Right kidney (tissue), 9 donors: Measurements from ENCODE around the gene VAMP5.
"Not testable (repeated sequence)": the region's sequence is repeated elsewhere in the genome, so short reads cannot be mapped to it uniquely, and the experiment has no call there.

ENCODE experiments used
- DNase-seq: peaks from one replicate; pipeline ENCODE4 v3.0.0-alpha.2; 2016
- long read RNA-seq, 8 donors: transcript quantifications; one replicate each; lab custom pipeline, GENCODE V29; 2026

VAMP5 gene, protein sequence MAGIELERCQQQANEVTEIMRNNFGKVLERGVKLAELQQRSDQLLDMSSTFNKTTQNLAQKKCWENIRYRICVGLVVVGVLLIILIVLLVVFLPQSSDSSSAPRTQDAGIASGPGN
- long read RNA-seq, donor 1, transcript VAMP5-201 (3 exons, 689 nt): major isoform, 43 of 64 reads
- long read RNA-seq, donor 1, partial matches to known transcripts: 14 of 64 reads
- long read RNA-seq, donor 1, other reads (novel, unspliced or antisense): 5 of 64 reads
- long read RNA-seq, donor 2, transcript VAMP5-201 (3 exons, 689 nt): major isoform, 31 of 79 reads
- long read RNA-seq, donor 2, partial matches to known transcripts: 39 of 79 reads
- long read RNA-seq, donor 2, other reads (novel, unspliced or antisense): 9 of 79 reads
- long read RNA-seq, donor 3, transcript VAMP5-201 (3 exons, 689 nt): major isoform, 27 of 53 reads
- long read RNA-seq, donor 3, partial matches to known transcripts: 25 of 53 reads
- long read RNA-seq, donor 3, other reads (novel, unspliced or antisense): 0 of 53 reads
- long read RNA-seq, donor 4, transcript VAMP5-201 (3 exons, 689 nt): major isoform, 38 of 38 reads
- long read RNA-seq, donor 4, partial matches to known transcripts: 0 of 38 reads
- long read RNA-seq, donor 4, other reads (novel, unspliced or antisense): 0 of 38 reads
- long read RNA-seq, donor 5, transcript VAMP5-201 (3 exons, 689 nt): major isoform, 44 of 57 reads
- long read RNA-seq, donor 5, partial matches to known transcripts: 0 of 57 reads
- long read RNA-seq, donor 5, other reads (novel, unspliced or antisense): 10 of 57 reads
- long read RNA-seq, donor 6, transcript VAMP5-201 (3 exons, 689 nt): major isoform, 49 of 59 reads
- long read RNA-seq, donor 6, partial matches to known transcripts: 0 of 59 reads
- long read RNA-seq, donor 6, other reads (novel, unspliced or antisense): 7 of 59 reads
- long read RNA-seq, donor 7, transcript VAMP5-201 (3 exons, 689 nt): major isoform, 65 of 128 reads
- long read RNA-seq, donor 7, partial matches to known transcripts: 57 of 128 reads
- long read RNA-seq, donor 7, other reads (novel, unspliced or antisense): 6 of 128 reads
- long read RNA-seq, donor 8, transcript VAMP5-201 (3 exons, 689 nt): major isoform, 33 of 38 reads
- long read RNA-seq, donor 8, partial matches to known transcripts: 0 of 38 reads
- long read RNA-seq, donor 8, other reads (novel, unspliced or antisense): 5 of 38 reads

- peak; percentile 80 for DNase-seq
Measured at GRCh38 chr2:85584354-85584856, at the start of gene VAMP5. Gene VAMP5, plus strand, starts transcription at chr2:85584431. Its CDS starts 60 bp downstream, at chr2:85584491.

GRCh38 chr2:85534881-85535280, 49.4 kb upstream of the VAMP5 start:
- no peak for DNase-seq

GRCh38 chr2:85536479-85536878, 47.8 kb upstream of the VAMP5 start:
- no peak for DNase-seq

- DNase-seq: peak; percentile 84
Measured at GRCh38 chr2:85537600-85538506, 46.4 kb upstream of the VAMP5 start.

- DNase-seq: peak; percentile 100
Measured at GRCh38 chr2:85538507-85539360, 45.5 kb upstream of the VAMP5 start, which contains the start of gene MAT2A. Gene MAT2A, plus strand, starts transcription at chr2:85539168. Its CDS starts 120 bp downstream, at chr2:85539288.

DNA sequence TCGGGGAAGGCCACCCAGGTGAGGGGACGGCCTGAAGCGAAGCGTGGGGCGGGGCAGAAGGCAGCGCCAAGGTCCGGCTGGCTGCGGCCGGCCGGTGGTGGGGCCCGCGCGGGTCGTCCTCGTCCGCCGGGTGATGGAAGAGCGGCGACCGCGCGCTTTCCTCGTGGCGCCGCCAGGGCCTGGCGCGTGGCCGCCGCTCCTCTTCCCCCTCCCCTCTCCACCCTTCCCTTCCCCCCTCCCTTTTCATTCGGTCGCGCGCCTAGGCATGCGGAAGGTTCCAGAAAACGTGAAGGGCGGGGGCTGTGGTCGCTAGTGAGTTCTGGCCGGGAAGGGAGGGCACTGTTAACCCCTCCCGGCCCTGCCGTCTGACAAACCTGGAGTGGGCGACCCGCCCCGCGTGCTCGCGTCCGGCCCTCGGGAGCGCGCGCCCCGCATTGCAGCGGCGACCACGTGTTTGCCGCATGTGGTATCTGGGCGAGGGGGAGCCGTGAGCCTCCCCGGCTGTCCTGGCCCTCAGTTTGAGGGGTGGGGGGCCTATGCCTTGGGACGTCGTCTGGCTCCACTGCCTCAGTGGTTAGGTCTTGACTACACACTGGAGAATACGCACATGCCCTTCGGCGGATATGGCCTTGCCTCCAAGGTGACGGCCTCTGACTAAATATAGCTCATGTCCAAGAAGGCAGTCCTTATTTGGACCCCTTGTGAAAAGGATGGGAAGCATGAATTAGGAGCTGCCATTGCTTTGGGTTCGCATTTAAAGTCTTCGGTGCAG, 44.7 kb upstream of the VAMP5 start:
- peak; percentile 84 for DNase-seq

DNA sequence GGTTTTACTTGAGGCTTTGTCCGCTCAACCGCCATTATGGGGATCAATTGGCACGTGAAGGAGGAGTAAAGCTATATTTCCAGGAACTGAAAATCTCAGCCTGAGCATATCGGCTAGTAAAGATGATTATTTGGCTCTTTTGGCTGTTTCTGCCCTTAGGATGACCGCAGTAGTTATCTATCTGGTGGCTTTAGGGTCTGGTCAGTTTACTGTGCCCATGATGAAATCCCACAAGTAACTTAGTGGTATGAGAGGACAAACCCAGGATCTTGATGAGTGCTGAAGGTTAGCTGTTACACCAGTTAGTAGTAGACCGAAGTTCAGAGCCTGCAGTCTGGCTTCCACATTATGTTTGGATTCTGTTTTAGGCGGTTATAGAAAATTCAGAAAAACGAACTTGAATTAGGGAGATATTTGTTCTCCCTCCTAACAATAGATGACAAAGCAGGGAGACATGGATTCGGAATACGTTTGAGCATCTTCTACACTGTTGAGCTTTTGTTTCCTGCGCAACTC, 44.0 kb upstream of the VAMP5 start:
- peak; percentile 32 for DNase-seq

DNA sequence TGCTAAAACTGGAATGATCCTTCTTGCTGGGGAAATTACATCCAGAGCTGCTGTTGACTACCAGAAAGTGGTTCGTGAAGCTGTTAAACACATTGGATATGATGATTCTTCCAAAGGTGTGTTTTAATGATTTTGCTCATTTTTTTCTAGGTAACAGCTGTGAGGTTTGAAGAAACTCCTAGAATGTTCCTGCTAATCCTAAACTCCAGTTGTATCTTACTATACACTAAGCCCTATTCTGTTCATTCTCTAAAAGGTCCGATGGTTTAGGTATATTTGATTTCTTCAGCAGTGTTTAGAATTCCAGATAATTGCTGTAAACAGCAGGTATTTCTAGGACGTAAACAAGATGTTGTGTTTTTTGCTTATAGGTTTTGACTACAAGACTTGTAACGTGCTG, 43.0 kb upstream of the VAMP5 start:
- no peak for DNase-seq

DNA sequence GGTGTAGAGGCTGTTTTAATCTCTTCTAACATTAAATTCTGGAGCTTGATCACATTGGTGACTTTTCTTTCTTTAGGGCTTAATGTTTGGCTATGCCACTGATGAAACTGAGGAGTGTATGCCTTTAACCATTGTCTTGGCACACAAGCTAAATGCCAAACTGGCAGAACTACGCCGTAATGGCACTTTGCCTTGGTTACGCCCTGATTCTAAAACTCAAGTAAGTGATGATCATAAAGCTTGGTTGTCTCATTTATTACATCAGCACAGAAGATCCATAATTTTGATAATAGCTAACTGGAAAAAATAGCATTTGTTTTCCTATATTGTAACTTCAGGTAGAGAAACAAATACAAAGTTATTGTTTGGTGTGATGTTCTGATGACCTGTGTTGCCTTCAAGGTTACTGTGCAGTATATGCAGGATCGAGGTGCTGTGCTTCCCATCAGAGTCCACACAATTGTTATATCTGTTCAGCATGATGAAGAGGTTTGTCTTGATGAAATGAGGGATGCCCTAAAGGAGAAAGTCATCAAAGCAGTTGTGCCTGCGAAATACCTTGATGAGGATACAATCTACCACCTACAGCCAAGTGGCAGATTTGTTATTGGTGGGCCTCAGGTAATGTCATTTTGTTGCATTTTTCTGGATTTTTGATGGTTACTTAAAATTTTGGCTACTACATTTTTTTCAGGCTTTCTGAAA, 42.3 kb upstream of the VAMP5 start:
- DNase-seq: no peak

DNA sequence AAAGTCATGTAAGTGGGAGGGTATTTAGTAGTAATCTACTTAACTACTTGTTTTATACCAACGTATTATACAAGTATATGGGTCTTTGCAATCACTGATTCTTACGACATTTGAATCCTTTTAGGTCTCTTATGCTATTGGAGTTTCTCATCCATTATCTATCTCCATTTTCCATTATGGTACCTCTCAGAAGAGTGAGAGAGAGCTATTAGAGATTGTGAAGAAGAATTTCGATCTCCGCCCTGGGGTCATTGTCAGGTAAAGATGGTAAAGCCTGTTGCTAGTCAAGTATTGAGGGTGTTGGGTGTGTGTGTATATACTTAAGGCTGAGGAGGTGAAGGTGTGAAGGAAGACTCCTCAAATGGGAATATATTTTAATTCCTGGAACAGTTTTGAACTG, 41.5 kb upstream of the VAMP5 start:
- no peak for DNase-seq

DNA sequence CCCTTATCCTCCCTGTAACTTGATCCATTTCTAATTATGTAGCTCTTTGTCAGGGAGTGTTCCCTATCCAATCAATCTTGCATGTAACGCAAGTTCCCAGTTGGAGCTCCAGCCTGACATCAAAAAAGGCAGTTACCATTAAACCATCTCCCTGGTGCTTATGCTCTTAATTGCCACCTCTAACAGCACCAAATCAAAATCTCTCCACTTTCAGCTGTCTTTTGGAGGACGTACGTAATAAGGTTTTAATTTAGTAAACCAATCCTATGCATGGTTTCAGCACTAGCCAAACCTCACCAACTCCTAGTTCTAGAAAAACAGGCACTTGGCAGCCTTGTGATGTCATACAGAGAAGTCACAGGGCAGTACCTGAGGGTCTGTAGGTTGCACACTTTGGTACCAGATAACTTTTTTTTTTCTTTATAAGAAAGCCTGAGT, 40.0 kb upstream of the VAMP5 start:
- DNase-seq: not testable (repeated sequence)

GRCh38 chr2:85544915-85545779, 39.1 kb upstream of the VAMP5 start:
- DNase-seq: not testable (repeated sequence)

DNA sequence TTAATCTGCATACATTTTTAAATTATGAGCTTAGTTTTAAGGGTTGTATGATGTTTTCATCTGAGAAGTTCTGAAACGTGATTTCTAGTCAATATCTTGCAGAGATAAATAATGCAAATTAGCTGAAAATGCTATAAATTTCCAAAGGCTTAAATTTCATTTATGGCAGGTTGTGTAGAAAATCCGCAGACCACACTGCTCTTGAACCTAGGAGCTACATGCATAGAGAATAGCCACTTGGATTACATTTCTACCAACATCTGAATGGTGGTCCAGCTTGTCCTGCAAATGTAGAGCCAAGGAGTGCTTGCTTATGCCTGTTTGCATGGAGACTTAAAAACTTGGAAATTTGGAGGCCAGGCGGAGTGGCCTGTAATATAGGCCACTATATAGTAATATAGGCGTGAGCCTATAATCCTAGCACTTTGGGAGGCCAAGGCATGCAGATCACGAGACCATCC, 38.4 kb upstream of the VAMP5 start:
- DNase-seq: no peak

DNA sequence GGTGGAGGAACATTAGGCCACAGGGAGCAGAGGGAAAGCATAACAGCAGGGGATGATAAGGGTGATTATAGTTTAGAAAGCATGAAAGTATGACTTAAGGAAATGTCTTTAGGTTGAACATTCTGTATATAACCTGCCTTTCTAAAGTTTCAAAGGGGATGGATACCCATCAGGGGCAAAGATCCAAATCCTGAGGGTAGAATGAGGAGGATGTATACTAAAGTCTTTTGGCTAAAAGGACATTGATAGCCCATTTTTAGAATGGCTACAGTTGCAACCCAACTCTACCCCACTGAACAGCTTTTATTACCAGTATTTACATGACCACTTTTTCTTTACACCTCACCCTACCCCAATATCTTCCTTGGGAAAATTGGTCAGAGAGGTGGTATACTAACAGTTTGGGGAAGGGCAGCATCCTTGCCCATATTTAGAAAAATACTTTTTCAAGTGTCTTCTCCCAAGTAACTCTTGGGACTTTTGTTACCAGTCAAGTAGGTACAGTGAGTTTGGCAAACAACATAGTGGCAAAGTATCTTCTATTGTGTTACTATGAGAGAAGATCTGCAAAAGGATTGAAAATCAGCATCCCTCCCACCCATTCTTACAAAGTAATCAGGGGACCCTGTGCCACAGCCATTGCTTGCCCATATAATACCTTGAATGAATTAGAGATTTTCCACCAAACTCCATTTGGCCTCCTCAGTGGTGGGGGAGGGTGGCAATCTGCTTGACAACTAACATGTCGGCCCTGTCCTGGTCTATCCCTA, 37.0 kb upstream of the VAMP5 start:
- no peak for DNase-seq

GRCh38 chr2:85547859-85548607, 36.2 kb upstream of the VAMP5 start:
- DNase-seq: no peak

DNA sequence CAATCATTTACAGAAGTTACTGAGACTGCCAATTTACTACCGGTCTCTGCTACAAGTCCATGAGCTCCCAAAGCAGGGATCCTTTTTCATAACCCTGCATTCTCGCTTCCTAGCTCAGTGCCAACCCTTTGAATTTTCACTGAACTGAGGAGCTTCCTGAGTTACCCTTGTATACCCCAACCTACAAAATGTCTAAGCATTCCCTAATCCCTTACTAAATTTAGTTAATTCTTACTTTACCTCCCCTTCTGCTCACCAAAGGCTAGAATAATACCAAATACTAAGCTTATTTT, 35.7 kb upstream of the VAMP5 start:
- DNase-seq: no peak
